Endodermal cell (in vitro differentiated cells): ENCODE results near the gene DPEP2NB. TPM values are rescaled to one million over a fixed set of nuclear protein-coding genes. Genes with fewer than 3 reads are reported as not detected.
"Not testable (repeated sequence)": the region's sequence is repeated elsewhere in the genome, so short reads cannot be mapped to it uniquely, and the experiment has no call there.

Experiments used
- DNase-seq: peaks from one replicate; pipeline ENCODE4 v3.0.0-alpha.2; 2017
- H3K27ac ChIP-seq: 2 replicates; pipeline ENCODE4 v1.5.1; 2013; ENCODE audit warnings: mild to moderate bottlenecking, low read depth, low read length, moderate library complexity
- H3K27me3 ChIP-seq: 2 replicates; pipeline ENCODE4 v1.6.1; 2013; ENCODE audit warnings: mild to moderate bottlenecking, low read length, moderate library complexity; ENCODE audit not compliant: insufficient read depth, control insufficient read depth, poor library complexity, severe bottlenecking
- H3K36me3 ChIP-seq: 2 replicates; pipeline ENCODE4 v1.7.0; 2013; ENCODE audit warnings: mild to moderate bottlenecking, low read length, moderate library complexity; ENCODE audit not compliant: control insufficient read depth, insufficient read depth
- H3K4me1 ChIP-seq: one replicate; pipeline ENCODE4 v1.7.0; 2013; ENCODE audit warnings: low read length; ENCODE audit not compliant: control insufficient read depth, insufficient read depth
- H3K4me3 ChIP-seq: 2 replicates; pipeline ENCODE4 v1.5.1; 2013; ENCODE audit warnings: mild to moderate bottlenecking, low read length, moderate library complexity
- H3K9ac ChIP-seq: 2 replicates; pipeline ENCODE4 v1.6.1; 2013; ENCODE audit warnings: mild to moderate bottlenecking, low read length, moderate library complexity; ENCODE audit not compliant: poor library complexity, severe bottlenecking; ENCODE audit errors: extremely low read depth
- H3K9me3 ChIP-seq: 2 replicates; pipeline ENCODE4 v1.6.1; 2013; ENCODE audit warnings: mild to moderate bottlenecking, low read length, moderate library complexity; ENCODE audit not compliant: control insufficient read depth
- H3K27ac Mint-ChIP-seq: 2 replicates; pipeline ENCODE4 v1.8.0; 2020; ENCODE audit warnings: mixed read lengths
- H3K27me3 Mint-ChIP-seq: 2 replicates; pipeline ENCODE4 v1.8.0; 2021; ENCODE audit warnings: mild to moderate bottlenecking, mixed read lengths; ENCODE audit not compliant: insufficient read depth
- H3K36me3 Mint-ChIP-seq: 2 replicates; pipeline ENCODE4 v1.8.0; 2020; ENCODE audit warnings: low read depth, mixed read lengths
- H3K4me1 Mint-ChIP-seq: 2 replicates; pipeline ENCODE4 v1.8.0; 2020; ENCODE audit warnings: mixed read lengths
- H3K4me3 Mint-ChIP-seq: 2 replicates; pipeline ENCODE4 v1.8.0; 2020; ENCODE audit warnings: mild to moderate bottlenecking, moderate library complexity, mixed read lengths
- H3K9me3 Mint-ChIP-seq: 2 replicates; pipeline ENCODE4 v1.8.0; 2020; ENCODE audit warnings: mild to moderate bottlenecking, mixed read lengths
- CTCF ChIP-seq: fragments of 200-600 bp; sonication (generic); conservative IDR thresholded peaks from 2 replicates; pipeline ENCODE4 v1.5.0; 2021; ENCODE audit warnings: antibody characterized with exemption, mild to moderate bottlenecking
- WGBS, 2 experiments: methylation state at CpG; one replicate each; pipeline versions ENCODE4 v1.1.5 to v1.1.7; 2013; ENCODE audit warnings: missing lambda C conversion rate in 2 of 2, mixed read lengths in 1 of 2; ENCODE audit not compliant: insufficient coverage in 1 of 2, insufficient read length in 1 of 2; 5-methylcytosine and 5-hydroxymethylcytosine counted together
- total RNA-seq, 2 donors: library from RNA; stranded (reverse); fragmentation: NEBNext Ultra II Directional in 1 of 2; extraction: Animal tissue kit (Norgen Biotek cat#: 25700) in 1 of 2; gene quantifications; 2 replicates in 1 of 2; 3 replicates in 1 of 2; pipeline ENCODE4 v1.2.1, GENCODE V29; 2021

The DPEP2NB gene
- total RNA-seq, 2 donors from 2014 or later: not detected

- WGBS, 2 experiments: 90 to 96% methylated on average over 6 to 10 of the region's 10 CpGs
- peak overlapping the region; percentile 99 for H3K4me3 ChIP-seq
Observed at GRCh38 chr16:68021490-68021889, 5.8 kb upstream of the DPEP2NB start.

DNA sequence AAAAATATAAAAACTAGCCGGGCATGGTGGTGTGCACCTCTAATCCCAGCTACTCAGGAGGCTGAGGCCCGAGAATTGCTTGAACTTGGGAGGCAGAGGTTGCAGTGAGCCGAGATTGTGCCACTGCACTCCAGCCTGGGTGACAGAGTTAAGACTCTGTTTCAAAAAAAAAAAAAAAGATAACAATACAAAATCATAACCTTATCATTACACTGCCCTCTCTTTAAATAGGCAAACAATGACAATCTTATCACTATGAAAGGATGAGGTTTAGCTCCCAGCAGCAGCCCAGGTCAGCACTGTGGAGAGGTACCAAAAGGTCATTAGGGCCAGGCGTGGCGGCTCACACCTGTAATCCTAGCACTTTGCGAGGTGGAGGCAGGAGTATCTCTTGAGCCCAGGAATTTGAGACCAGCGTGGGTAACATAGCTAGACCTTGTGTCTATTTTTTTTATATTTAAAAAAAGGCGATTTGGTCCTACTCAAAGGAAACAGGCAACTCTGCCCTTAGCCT, 3.5 kb upstream of the DPEP2NB start:
- peak overlapping the region; percentile 67 for H3K4me3 ChIP-seq
- WGBS, 2 experiments: 43 to 73% methylated on average over 8 of the region's 8 CpGs

More at GRCh38 chr16:68021490-68021889, 5.8 kb upstream of the DPEP2NB start:
- Histone ChIP-seq H3K4me1 (peaks cover 8% of the 10 kb centered on the region), H3K9me3 (no peaks in the 10 kb centered on the region), H3K27ac (no peak overlapping the region), H3K9ac (no peak overlapping the region), H3K36me3 (peaks cover 22% of the 10 kb centered on the region), H3K27me3 (no peaks in the 10 kb centered on the region)
- H3K4me3 Mint-ChIP-seq: peak overlapping the region; percentile 86
- H3K27ac Mint-ChIP-seq: peak overlapping the region; percentile 35
- peaks cover 14% of the 10 kb centered on the region for H3K36me3 Mint-ChIP-seq
- H3K27me3 Mint-ChIP-seq: no peaks in the 10 kb centered on the region
- H3K4me1 Mint-ChIP-seq: peaks cover 16% of the 10 kb centered on the region
- TF ChIP-seq CTCF: no peak
- H3K9me3 Mint-ChIP-seq: no peaks in the 10 kb centered on the region
- no peak for DNase-seq

DNA sequence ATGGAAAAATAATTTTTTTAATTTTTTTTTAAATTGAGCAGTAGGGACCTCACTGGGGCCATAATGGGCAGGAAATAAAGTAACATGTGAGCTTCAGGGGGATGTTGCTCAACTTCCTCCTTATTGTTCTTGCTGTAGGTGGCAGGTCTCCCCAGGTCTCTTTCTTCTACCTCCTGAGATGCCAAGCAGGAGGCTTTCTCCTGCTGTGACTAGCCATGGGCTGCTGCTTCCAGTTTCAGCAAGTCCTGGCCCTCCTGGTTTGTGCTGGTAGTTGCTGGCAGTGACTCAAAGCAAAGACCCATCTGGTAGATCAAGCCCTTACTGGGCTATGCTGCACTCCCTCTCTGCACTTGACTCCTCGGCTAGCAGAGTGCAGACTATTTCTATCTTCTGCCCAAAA, 2.3 kb downstream of the DPEP2NB start:
- Histone ChIP-seq H3K9ac (no peak overlapping the region), H3K36me3 (no peaks in the 10 kb centered on the region), H3K9me3 (no peaks in the 10 kb centered on the region), H3K27ac (no peak overlapping the region), H3K4me3 (no peak overlapping the region), H3K4me1 (peaks cover 4% of the 10 kb centered on the region), H3K27me3 (no peaks in the 10 kb centered on the region)
- DNase-seq: no peak
- Mint-ChIP-seq H3K4me3 (no peak overlapping the region), H3K27ac (no peak overlapping the region), H3K9me3 (no peaks in the 10 kb centered on the region), H3K27me3 (peaks cover 4% of the 10 kb centered on the region), H3K4me1 (peaks cover 21% of the 10 kb centered on the region), H3K36me3 (no peaks in the 10 kb centered on the region)
- no peak for TF ChIP-seq CTCF
- WGBS, 2 experiments: 96 to 100% methylated on average over 1 of the region's 1 CpG

More for the DNA sequence above, 3.5 kb upstream of the DPEP2NB start:
- no peak overlapping the region for H3K27ac ChIP-seq
- Mint-ChIP-seq H3K4me3 (peak overlapping the region; percentile 25), H3K9me3 (no peaks in the 10 kb centered on the region), H3K4me1 (peaks cover 22% of the 10 kb centered on the region), H3K27me3 (no peaks in the 10 kb centered on the region), H3K27ac (no peak overlapping the region), H3K36me3 (peaks cover 8% of the 10 kb centered on the region)
- no peak overlapping the region for H3K9ac ChIP-seq
- peak; percentile 80 for DNase-seq
- no peak for TF ChIP-seq CTCF
- peaks cover 8% of the 10 kb centered on the region for H3K4me1 ChIP-seq
- H3K36me3 ChIP-seq: peaks cover 11% of the 10 kb centered on the region
- H3K27me3 ChIP-seq: no peaks in the 10 kb centered on the region
- H3K9me3 ChIP-seq: no peaks in the 10 kb centered on the region

- peaks cover 17% of the 10 kb centered on the region for H3K4me1 Mint-ChIP-seq
- not testable (repeated sequence) for H3K9ac ChIP-seq, H3K27ac ChIP-seq, H3K9me3 ChIP-seq, H3K4me3 Mint-ChIP-seq, H3K36me3 Mint-ChIP-seq, H3K4me3 ChIP-seq, H3K36me3 ChIP-seq, H3K9me3 Mint-ChIP-seq, H3K27me3 Mint-ChIP-seq, DNase-seq, H3K4me1 ChIP-seq, H3K27me3 ChIP-seq, H3K27ac Mint-ChIP-seq
- WGBS, 2 experiments: 86 to 98% methylated on average over 4 of the region's 4 CpGs
Observed at GRCh38 chr16:68009872-68010271, 5.8 kb downstream of the DPEP2NB start.
